ENCODE results near the gene FAM53B.
A peak's percentile ranks its signal among the peaks of the same experiment; 100 is the strongest.
"Not testable (repeated sequence)": the region's sequence is repeated elsewhere in the genome, so short reads cannot be mapped to it uniquely, and the experiment has no call there.

The FAM53B gene

GRCh38 chr10:124614003-124614659, 130.0 kb downstream of the FAM53B start:
- H3K4me1 ChIP-seq (ENCODE audit: control insufficient read depth in 1 of 2, insufficient read depth in 1 of 2, low read depth in 1 of 2, low read length in 1 of 2): peaks cover 12 to 14% of the 10 kb centered on the region in 2 experiments
- peaks cover 35% of the 10 kb centered on the region for H3K36me3 ChIP-seq
- H3K27ac ChIP-seq: no peak overlapping the region
- no peaks in the 10 kb centered on the region for H3K27me3 ChIP-seq
- no peaks in the 10 kb centered on the region for H3K9me3 ChIP-seq
- TF ChIP-seq CTCF (IDR thresholded peaks at IDR 0.05): no peak
- H3K4me3 ChIP-seq (ENCODE audit: low read depth in 1 of 2, low read length in 1 of 2): no peak overlapping the region

- Histone ChIP-seq H3K27ac (peak overlapping the region; percentile 52), H3K4me3 (ENCODE audit: low read depth in 1 of 2, low read length in 1 of 2) (no peak overlapping the region), H3K27me3 (no peaks in the 10 kb centered on the region), H3K36me3 (peaks cover 24% of the 10 kb centered on the region), H3K9me3 (no peaks in the 10 kb centered on the region), H3K4me1 (ENCODE audit: control insufficient read depth in 1 of 2, insufficient read depth in 1 of 2, low read depth in 1 of 2, low read length in 1 of 2) (peaks cover 12 to 14% of the 10 kb centered on the region in 2 experiments)
- no peak for TF ChIP-seq CTCF (IDR thresholded peaks at IDR 0.05)
Measured at GRCh38 chr10:124612611-124613498, 131.3 kb downstream of the FAM53B start.

- H3K36me3 ChIP-seq: peaks cover 14% of the 10 kb centered on the region
- peak overlapping the region; percentile 39 to 41 for H3K4me3 ChIP-seq (ENCODE audit: low read depth in 1 of 2, low read length in 1 of 2)
- no peak for TF ChIP-seq CTCF (IDR thresholded peaks at IDR 0.05)
- no peaks in the 10 kb centered on the region for H3K27me3 ChIP-seq
- H3K4me1 ChIP-seq (ENCODE audit: control insufficient read depth in 1 of 2, insufficient read depth in 1 of 2, low read depth in 1 of 2, low read length in 1 of 2): peaks cover 12 to 14% of the 10 kb centered on the region in 2 experiments
- H3K9me3 ChIP-seq: no peaks in the 10 kb centered on the region
- H3K27ac ChIP-seq: peak overlapping the region; percentile 52
Measured at GRCh38 chr10:124611738-124612137, 132.4 kb downstream of the FAM53B start.

- H3K27ac ChIP-seq, H3K9me3 ChIP-seq, H3K36me3 ChIP-seq, H3K27me3 ChIP-seq: not testable (repeated sequence)
- H3K4me1 ChIP-seq (ENCODE audit: control insufficient read depth in 1 of 2, insufficient read depth in 1 of 2, low read depth in 1 of 2, low read length in 1 of 2): peaks cover 12 to 14% of the 10 kb centered on the region in 2 experiments
- H3K4me3 ChIP-seq (ENCODE audit: low read depth in 1 of 2, low read length in 1 of 2): peak overlapping the region in 1 of 2 experiments; percentile 39
Measured at GRCh38 chr10:124610851-124611250, 133.3 kb downstream of the FAM53B start.

GRCh38 chr10:124610186-124610585, 134.0 kb downstream of the FAM53B start:
- H3K27ac ChIP-seq; H3K27me3 ChIP-seq; H3K4me3 ChIP-seq (ENCODE audit: low read depth in 1 of 2, low read length in 1 of 2); H3K9me3 ChIP-seq; H3K36me3 ChIP-seq: not testable (repeated sequence)
- H3K4me1 ChIP-seq (ENCODE audit: control insufficient read depth in 1 of 2, insufficient read depth in 1 of 2, low read depth in 1 of 2, low read length in 1 of 2): peaks cover 12 to 14% of the 10 kb centered on the region in 2 experiments

GRCh38 chr10:124609698-124610097, 134.5 kb downstream of the FAM53B start:
- H3K4me3 ChIP-seq (ENCODE audit: low read depth in 1 of 2, low read length in 1 of 2): no peak overlapping the region
- peaks cover 5% of the 10 kb centered on the region for H3K36me3 ChIP-seq
- no peaks in the 10 kb centered on the region for H3K27me3 ChIP-seq
- H3K4me1 ChIP-seq (ENCODE audit: control insufficient read depth in 1 of 2, insufficient read depth in 1 of 2, low read depth in 1 of 2, low read length in 1 of 2): peaks cover 12 to 14% of the 10 kb centered on the region in 2 experiments
- no peaks in the 10 kb centered on the region for H3K9me3 ChIP-seq
- no peak for TF ChIP-seq CTCF (IDR thresholded peaks at IDR 0.05)
- no peak overlapping the region for H3K27ac ChIP-seq
